Ishikawa (cell line): ENCODE measurements around the gene CHRNA4.

ENCODE experiments used
- CEBPB ChIP-seq: IDR thresholded peaks from 2 replicates; pipeline ENCODE4 v1.6.1; 2012
- CREB1 ChIP-seq: IDR thresholded peaks from 2 replicates; pipeline ENCODE4 v1.6.1; 2012; ENCODE audit warnings: low read depth
- EGR1 ChIP-seq: IDR thresholded peaks from 2 replicates; pipeline ENCODE4 v1.6.1; 2012
- EP300 ChIP-seq: IDR thresholded peaks from 2 replicates; pipeline ENCODE4 v1.6.1; 2012; ENCODE audit warnings: borderline replicate concordance
- FOXM1 ChIP-seq: IDR thresholded peaks from 2 replicates; pipeline ENCODE4 v1.6.1; 2012; ENCODE audit warnings: low read depth, borderline replicate concordance
- NFIC ChIP-seq: IDR thresholded peaks from 2 replicates; pipeline ENCODE4 v1.6.1; 2012
- RAD21 ChIP-seq: IDR thresholded peaks from 2 replicates; pipeline ENCODE4 v1.6.1; 2012; ENCODE audit warnings: low read depth
- TAF1 ChIP-seq: IDR thresholded peaks from 2 replicates; pipeline ENCODE4 v1.6.1; 2012; ENCODE audit warnings: low read depth, mild to moderate bottlenecking
- TCF12 ChIP-seq: IDR thresholded peaks from 2 replicates; pipeline ENCODE4 v1.6.1; 2012; ENCODE audit warnings: low read depth
- TEAD4 ChIP-seq: IDR thresholded peaks from 2 replicates; pipeline ENCODE4 v1.6.1; 2012
- YY1 ChIP-seq: IDR thresholded peaks from 2 replicates; pipeline ENCODE4 v1.6.1; 2012; ENCODE audit warnings: low read depth
- ZBTB7A ChIP-seq: IDR thresholded peaks from 2 replicates; pipeline ENCODE4 v1.6.1; 2012; ENCODE audit warnings: low read depth
- TF ChIP-seq, protein P1 (sequence below): IDR thresholded peaks from 2 replicates; pipeline ENCODE4 v1.6.1; 2012
- TF ChIP-seq, protein P2 (sequence below): IDR thresholded peaks from 2 replicates; pipeline ENCODE4 v1.6.1; 2012
- TF ChIP-seq, protein P3 (sequence below): IDR thresholded peaks from 2 replicates; pipeline ENCODE4 v1.6.1; 2012; ENCODE audit warnings: low read depth, mild to moderate bottlenecking

Gene CHRNA4

DNA sequence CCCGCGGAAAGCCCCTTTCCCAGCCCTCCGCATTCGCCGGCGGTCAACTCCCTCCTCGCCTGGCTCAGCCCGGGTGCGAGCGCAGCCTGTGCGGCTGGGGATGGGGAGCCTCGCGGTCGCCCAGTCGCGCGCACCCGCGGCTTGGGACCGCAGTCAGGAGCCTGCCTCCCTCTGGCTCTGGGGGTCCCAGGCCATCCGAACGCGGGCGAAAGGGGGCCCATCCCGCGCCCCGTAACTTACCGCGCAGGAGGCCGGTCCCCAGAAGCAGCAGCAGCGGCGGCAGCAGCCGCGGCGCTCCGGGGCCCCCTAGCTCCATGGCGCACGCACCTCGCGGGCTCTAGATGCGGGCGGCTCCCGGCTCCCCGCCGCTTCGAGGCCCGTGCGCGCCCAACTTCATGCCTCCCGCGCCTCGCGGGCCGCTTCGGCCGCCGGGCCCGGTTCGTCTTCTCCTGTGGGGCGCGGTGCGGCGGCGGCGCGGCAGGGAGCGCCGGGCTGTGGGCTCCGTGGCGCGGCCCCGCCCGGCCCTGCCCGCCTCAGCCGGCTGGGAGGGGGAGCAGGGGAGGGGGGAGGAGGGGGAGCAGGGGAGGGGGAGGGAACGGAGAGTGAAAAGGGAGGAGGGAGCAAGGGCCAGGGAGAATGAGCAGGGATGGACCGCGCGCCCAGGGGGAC, at the start of gene CHRNA4:
CHRNA4 (minus strand) TSS at position 500 of the 669 bp plus-strand sequence; CDS start at position 316, 184 bp downstream.
- no peak for TF ChIP-seq TAF1
- no peak for TF ChIP-seq CREB1
- TF ChIP-seq YY1, result no peak
- TF ChIP-seq, protein P1, sequence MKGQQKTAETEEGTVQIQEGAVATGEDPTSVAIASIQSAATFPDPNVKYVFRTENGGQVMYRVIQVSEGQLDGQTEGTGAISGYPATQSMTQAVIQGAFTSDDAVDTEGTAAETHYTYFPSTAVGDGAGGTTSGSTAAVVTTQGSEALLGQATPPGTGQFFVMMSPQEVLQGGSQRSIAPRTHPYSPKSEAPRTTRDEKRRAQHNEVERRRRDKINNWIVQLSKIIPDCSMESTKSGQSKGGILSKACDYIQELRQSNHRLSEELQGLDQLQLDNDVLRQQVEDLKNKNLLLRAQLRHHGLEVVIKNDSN, result no peak
- no peak for TF ChIP-seq CEBPB
- TF ChIP-seq TEAD4, result no peak
- TF ChIP-seq TCF12, result no peak
- no peak; the same call in 1 of the 2 replicates for TF ChIP-seq ZBTB7A
- no peak for TF ChIP-seq EP300

DNA sequence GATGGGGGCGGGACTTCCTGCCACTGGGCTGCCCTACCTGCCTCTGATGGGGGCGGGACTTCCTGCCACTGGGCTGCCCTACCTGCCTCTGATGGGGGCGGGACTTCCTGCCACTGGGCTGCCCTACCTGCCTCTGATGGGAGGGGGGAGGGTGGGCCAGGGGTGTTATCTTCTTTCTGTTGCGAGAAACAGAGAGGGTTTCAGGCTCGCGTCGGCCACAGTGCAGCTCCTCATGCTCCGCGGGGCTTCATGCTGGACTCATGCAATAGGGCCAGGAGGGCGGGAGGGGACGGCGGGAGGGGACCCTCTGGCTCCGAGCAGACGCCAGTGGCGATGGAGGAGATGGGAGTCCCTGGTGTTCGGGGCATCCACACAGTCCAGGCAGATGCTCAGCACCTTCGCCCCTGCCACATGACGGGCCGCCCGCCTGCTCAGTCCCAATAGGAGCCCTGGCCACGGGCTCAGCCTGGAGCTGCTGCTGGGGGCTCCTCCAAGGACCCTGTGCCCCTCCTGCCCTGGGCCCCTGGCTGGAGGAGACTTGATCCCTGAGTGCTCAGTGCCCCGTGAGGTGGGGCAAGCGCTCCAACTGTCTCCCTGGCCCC, 48.8 kb upstream of the CHRNA4 start:
- TF ChIP-seq, protein P2, sequence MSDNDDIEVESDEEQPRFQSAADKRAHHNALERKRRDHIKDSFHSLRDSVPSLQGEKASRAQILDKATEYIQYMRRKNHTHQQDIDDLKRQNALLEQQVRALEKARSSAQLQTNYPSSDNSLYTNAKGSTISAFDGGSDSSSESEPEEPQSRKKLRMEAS, result no peak
- TF ChIP-seq FOXM1 (no peak), TAF1 (no peak), NFIC (no peak), ZBTB7A (no peak), CEBPB (no peak), TEAD4 (no peak)
- TF ChIP-seq, protein P3, sequence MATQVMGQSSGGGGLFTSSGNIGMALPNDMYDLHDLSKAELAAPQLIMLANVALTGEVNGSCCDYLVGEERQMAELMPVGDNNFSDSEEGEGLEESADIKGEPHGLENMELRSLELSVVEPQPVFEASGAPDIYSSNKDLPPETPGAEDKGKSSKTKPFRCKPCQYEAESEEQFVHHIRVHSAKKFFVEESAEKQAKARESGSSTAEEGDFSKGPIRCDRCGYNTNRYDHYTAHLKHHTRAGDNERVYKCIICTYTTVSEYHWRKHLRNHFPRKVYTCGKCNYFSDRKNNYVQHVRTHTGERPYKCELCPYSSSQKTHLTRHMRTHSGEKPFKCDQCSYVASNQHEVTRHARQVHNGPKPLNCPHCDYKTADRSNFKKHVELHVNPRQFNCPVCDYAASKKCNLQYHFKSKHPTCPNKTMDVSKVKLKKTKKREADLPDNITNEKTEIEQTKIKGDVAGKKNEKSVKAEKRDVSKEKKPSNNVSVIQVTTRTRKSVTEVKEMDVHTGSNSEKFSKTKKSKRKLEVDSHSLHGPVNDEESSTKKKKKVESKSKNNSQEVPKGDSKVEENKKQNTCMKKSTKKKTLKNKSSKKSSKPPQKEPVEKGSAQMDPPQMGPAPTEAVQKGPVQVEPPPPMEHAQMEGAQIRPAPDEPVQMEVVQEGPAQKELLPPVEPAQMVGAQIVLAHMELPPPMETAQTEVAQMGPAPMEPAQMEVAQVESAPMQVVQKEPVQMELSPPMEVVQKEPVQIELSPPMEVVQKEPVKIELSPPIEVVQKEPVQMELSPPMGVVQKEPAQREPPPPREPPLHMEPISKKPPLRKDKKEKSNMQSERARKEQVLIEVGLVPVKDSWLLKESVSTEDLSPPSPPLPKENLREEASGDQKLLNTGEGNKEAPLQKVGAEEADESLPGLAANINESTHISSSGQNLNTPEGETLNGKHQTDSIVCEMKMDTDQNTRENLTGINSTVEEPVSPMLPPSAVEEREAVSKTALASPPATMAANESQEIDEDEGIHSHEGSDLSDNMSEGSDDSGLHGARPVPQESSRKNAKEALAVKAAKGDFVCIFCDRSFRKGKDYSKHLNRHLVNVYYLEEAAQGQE, result no peak
- TF ChIP-seq, protein P1, result no peak

DNA sequence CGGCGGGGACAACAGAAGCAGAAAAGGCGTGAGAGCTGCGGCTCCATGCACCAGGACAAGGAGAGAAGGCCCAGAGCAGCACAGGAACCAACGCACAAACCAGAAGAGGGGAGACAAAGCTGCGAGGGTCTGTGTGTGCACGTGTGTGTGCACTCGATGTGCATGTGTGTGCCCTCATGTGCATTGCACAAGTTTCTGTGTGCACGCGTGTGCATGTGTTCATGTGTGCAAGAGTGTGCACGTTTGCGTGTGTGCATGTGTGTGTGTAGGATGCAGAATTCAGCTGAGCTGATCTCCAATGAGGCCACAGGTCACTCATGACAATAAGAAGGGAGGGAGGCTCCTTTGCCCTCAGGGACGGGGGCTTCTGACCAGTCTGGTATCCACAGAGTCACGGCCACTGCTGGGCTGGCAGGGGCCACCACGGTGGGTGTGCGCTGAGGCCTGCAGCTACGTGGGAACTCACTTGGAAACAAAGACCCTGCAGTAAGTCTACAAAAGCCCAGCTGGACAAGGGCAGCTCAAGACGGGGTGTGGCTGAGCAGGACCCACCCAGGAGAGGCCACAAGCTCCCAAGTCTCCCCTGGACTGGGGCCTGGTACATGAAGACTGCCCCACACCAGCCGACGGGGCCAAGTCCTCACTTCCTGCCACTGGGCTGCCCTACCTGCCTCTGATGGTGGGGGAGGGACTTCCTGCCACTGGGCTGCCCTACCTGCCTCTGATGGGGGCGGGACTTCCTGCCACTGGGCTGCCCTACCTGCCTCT, 48.1 kb upstream of the CHRNA4 start:
- TF ChIP-seq, protein P2, result no peak
- no peak for TF ChIP-seq EP300
- TF ChIP-seq TEAD4, result no peak
- TF ChIP-seq RAD21, result no peak
- no peak for TF ChIP-seq FOXM1
- no peak for TF ChIP-seq YY1
- TF ChIP-seq TCF12, result no peak
- no peak for TF ChIP-seq ZBTB7A
- no peak for TF ChIP-seq TAF1
- no peak for TF ChIP-seq CREB1
- no peak for TF ChIP-seq NFIC
- TF ChIP-seq CEBPB, result no peak

DNA sequence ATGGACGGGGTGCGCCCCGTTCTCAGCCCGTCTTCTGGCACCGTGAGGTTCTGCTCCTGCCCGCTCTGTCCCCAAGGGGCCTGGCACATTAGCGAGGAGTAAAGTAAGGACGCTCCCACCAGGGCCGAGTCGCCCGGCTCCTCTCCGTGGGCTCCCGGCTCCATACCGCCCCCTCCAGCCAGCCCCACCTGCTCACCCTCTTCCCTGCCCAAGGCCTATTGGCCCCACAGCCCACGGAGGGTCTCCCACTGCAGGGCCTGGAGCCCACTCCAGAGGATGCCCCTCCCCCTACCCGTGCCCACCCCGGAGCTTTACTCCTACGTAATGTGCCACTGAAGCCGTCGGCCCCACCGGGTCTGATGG, 47.5 kb upstream of the CHRNA4 start:
- TF ChIP-seq EP300 (no peak), YY1 (no peak), TAF1 (no peak), EGR1 (no peak), FOXM1 (no peak), RAD21 (no peak), TEAD4 (no peak), TCF12 (no peak)
- TF ChIP-seq, protein P1, result no peak
- TF ChIP-seq, protein P3, result no peak
- TF ChIP-seq, protein P2, result no peak
